Spleen (tissue), 11 donors: ENCODE measurements around the gene TAF15. TPM values are rescaled to one million over a fixed set of nuclear protein-coding genes. Genes with fewer than 3 reads are reported as not detected.

Experiments used
- DNase-seq: peaks from one replicate; pipeline ENCODE4 v3.0.0-alpha.2; 2020
- H3K27ac ChIP-seq, 8 donors: fragments of 200-600 bp; sonication (generic) in 7 of 8; 1 replicate in 4 of 8; 2 replicates in 4 of 8; pipeline versions ENCODE4 v1.5.0 to v1.8.0; 2016 to 2021; ENCODE audit warnings: inconsistent platforms in 4 of 8, mild to moderate bottlenecking in 4 of 8, moderate library complexity in 1 of 8
- H3K27me3 ChIP-seq, 7 donors: fragments of 200-600 bp; sonication (generic) in 6 of 7; replicated peaks in 1 of 7; 1 replicate in 4 of 7; 2 replicates in 3 of 7; pipeline versions ENCODE4 v1.5.0 to v1.8.0; 2016 to 2021; ENCODE audit warnings: inconsistent platforms in 3 of 7, mild to moderate bottlenecking in 1 of 7
- H3K36me3 ChIP-seq, 6 donors: fragments of 200-600 bp; sonication (generic) in 5 of 6; 1 replicate in 4 of 6; 2 replicates in 2 of 6; pipeline versions ENCODE4 v1.5.0 to v1.8.0; 2016 to 2021; ENCODE audit warnings: inconsistent platforms in 2 of 6
- H3K4me1 ChIP-seq, 6 donors: fragments of 200-600 bp; sonication (generic) in 5 of 6; 1 replicate in 3 of 6; 2 replicates in 3 of 6; pipeline versions ENCODE4 v1.5.0 to v1.8.0; 2016 to 2021; ENCODE audit warnings: inconsistent platforms in 3 of 6
- H3K4me3 ChIP-seq, 8 donors: fragments of 200-600 bp; sonication (generic) in 7 of 8; 1 replicate in 4 of 8; 2 replicates in 4 of 8; pipeline versions ENCODE4 v1.5.0 to v1.8.0; 2016 to 2021; ENCODE audit warnings: inconsistent platforms in 4 of 8, mild to moderate bottlenecking in 4 of 8, moderate library complexity in 2 of 8
- H3K9me3 ChIP-seq, 8 donors: fragments of 200-600 bp; sonication (generic) in 7 of 8; 1 replicate in 4 of 8; 2 replicates in 4 of 8; pipeline versions ENCODE4 v1.5.0 to v1.8.0; 2016 to 2021; ENCODE audit warnings: inconsistent platforms in 4 of 8
- POLR2A ChIP-seq, 3 donors: fragments of 450-650 bp; IDR thresholded peaks; one replicate each; pipeline ENCODE4 v1.5.1; 2017; ENCODE audit warnings: antibody characterized with exemption in 3 of 3, mild to moderate bottlenecking in 1 of 3
- POLR2AphosphoS5 ChIP-seq, 3 donors: sonication (generic); formaldehyde crosslinking; IDR thresholded peaks; one replicate each; pipeline ENCODE4 v1.5.1; 2017; ENCODE audit warnings: antibody characterized with exemption in 3 of 3
- WGBS, 5 donors: extraction: QIAGEN DNeasy Blood & Tissue Kit in 3 of 5; methylation state at CpG; one replicate each; pipeline versions ENCODE4 v1.1.5 to v1.1.7; 2013 to 2018; 5-methylcytosine and 5-hydroxymethylcytosine counted together
- intact Hi-C: fragments of 100-400 bp; cut with DNase I; formaldehyde crosslinking; loops from one replicate; pipeline ENCODE4 v1.15.0; 2023; ENCODE audit warnings: low total_unique reads
- polyA plus RNA-seq, 3 donors: library from polyadenylated mRNA; stranded (reverse); fragments of 200-250 nt; gene quantifications; one replicate each; pipeline ENCODE4 v1.2.1, GENCODE V29; 2013
- total RNA-seq, 7 donors: library from RNA; depleted of rRNA in 3 of 7; stranded (reverse); fragments of >200 nt in 3 of 7; fragmentation: NEBNext Ultra II Directional in 4 of 7; extraction: Animal tissue kit (Norgen Biotek cat#: 25700) in 4 of 7; gene quantifications; one replicate each; pipeline versions ENCODE4 v1.1.0 to v1.2.1, GENCODE V29; 2016 to 2021
- TF ChIP-seq, protein P1 (sequence below), 11 experiments: fragments of 200-600 bp in 7 of 11; fragments of 450-650 bp in 4 of 11; sonication (generic) in 4 of 11; IDR thresholded peaks in 8 of 11; conservative IDR thresholded peaks in 3 of 11; 1 replicate in 7 of 11; 2 replicates in 4 of 11; pipeline versions ENCODE4 v1.4.0 to v1.8.0; 2016 to 2021; ENCODE audit warnings: antibody characterized with exemption in 11 of 11, inconsistent platforms in 4 of 11, mild to moderate bottlenecking in 1 of 11
- donor health status: healthy with polysubstance abuse.
- donor health status: DM: no; HTN: no; CAD: no; lungs with moderate emphysema.
- donor health status: DM: no; HTN: no; CAD: no.
- donor health status: Bipolar disorder and iron deficiency.
- donor health status: healthy.
- donor health status: DM: no; HTN: no; CAD: no.
- donor health status: DM: yes; HTN: yes; CAD: no.

Gene TAF15
- total and polyA plus RNA-seq, 10 donors = 55.9 to 184 (median 108) TPM

- Histone ChIP-seq H3K4me1 (peaks cover 10 to 27% (median 17%) of the 10 kb centered on the region in 6 donors), H3K27me3 (peaks cover 0 to 55% (median 27%) of the 10 kb centered on the region in 7 donors), H3K4me3 (no peak overlapping the region), H3K27ac (no peak overlapping the region), H3K9me3 (no peaks in the 10 kb centered on the region), H3K36me3 (no peaks in the 10 kb centered on the region)
- TF ChIP-seq POLR2AphosphoS5 (IDR thresholded peaks at IDR 0.05) (no peak), POLR2A (IDR thresholded peaks at IDR 0.05) (no peak)
- TF ChIP-seq, protein P1, sequence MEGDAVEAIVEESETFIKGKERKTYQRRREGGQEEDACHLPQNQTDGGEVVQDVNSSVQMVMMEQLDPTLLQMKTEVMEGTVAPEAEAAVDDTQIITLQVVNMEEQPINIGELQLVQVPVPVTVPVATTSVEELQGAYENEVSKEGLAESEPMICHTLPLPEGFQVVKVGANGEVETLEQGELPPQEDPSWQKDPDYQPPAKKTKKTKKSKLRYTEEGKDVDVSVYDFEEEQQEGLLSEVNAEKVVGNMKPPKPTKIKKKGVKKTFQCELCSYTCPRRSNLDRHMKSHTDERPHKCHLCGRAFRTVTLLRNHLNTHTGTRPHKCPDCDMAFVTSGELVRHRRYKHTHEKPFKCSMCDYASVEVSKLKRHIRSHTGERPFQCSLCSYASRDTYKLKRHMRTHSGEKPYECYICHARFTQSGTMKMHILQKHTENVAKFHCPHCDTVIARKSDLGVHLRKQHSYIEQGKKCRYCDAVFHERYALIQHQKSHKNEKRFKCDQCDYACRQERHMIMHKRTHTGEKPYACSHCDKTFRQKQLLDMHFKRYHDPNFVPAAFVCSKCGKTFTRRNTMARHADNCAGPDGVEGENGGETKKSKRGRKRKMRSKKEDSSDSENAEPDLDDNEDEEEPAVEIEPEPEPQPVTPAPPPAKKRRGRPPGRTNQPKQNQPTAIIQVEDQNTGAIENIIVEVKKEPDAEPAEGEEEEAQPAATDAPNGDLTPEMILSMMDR (IDR thresholded peaks at IDR 0.05 in 8 of 11, conservative IDR thresholded peaks at IDR 0.05 in 3 of 11) = no peak
- 69 to 84% (median 78%) methylated on average over 9 of the region's 9 CpGs for WGBS, 5 donors
- intact Hi-C loops = no loop called here
- DNase-seq = no peak
These were observed 17.5 kb upstream of the TAF15 start for GRCh38 chr17:35791681-35792350.

DNA sequence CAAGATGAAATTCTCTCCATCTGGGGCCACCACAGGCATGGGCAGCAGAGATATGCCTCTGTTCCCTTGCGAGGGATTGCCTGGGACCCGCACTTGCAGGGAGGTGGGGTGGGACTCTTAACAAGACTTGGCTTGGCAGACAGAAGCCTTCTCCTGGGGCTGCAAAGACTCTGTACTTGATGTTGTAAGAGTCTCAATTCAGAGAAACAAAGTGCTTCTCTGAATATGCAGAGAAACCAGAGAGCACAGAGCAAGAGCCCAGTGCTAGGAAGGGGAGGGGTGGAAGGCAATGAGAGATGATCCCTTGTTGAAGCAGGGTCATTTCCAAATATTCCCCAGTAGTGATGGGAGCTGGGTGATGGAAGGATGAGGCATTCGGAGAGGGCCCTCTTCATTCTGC is 16.0 kb upstream of the TAF15 start:
- WGBS, 5 donors = 84 to 93% (median 88%) methylated on average over 3 of the region's 3 CpGs
- Histone ChIP-seq H3K9me3 (no peaks in the 10 kb centered on the region), H3K4me3 (no peak overlapping the region), H3K27me3 (peaks cover 0 to 67% (median 27%) of the 10 kb centered on the region in 7 donors), H3K36me3 (no peaks in the 10 kb centered on the region), H3K4me1 (peaks cover 10 to 21% (median 17%) of the 10 kb centered on the region in 6 donors), H3K27ac (no peak overlapping the region)
- no peak for DNase-seq
- TF ChIP-seq POLR2A (IDR thresholded peaks at IDR 0.05) (no peak), POLR2AphosphoS5 (IDR thresholded peaks at IDR 0.05) (no peak)
- TF ChIP-seq, protein P1 (IDR thresholded peaks at IDR 0.05 in 8 of 11, conservative IDR thresholded peaks at IDR 0.05 in 3 of 11) = no peak
- intact Hi-C loops = no loop called here

DNA sequence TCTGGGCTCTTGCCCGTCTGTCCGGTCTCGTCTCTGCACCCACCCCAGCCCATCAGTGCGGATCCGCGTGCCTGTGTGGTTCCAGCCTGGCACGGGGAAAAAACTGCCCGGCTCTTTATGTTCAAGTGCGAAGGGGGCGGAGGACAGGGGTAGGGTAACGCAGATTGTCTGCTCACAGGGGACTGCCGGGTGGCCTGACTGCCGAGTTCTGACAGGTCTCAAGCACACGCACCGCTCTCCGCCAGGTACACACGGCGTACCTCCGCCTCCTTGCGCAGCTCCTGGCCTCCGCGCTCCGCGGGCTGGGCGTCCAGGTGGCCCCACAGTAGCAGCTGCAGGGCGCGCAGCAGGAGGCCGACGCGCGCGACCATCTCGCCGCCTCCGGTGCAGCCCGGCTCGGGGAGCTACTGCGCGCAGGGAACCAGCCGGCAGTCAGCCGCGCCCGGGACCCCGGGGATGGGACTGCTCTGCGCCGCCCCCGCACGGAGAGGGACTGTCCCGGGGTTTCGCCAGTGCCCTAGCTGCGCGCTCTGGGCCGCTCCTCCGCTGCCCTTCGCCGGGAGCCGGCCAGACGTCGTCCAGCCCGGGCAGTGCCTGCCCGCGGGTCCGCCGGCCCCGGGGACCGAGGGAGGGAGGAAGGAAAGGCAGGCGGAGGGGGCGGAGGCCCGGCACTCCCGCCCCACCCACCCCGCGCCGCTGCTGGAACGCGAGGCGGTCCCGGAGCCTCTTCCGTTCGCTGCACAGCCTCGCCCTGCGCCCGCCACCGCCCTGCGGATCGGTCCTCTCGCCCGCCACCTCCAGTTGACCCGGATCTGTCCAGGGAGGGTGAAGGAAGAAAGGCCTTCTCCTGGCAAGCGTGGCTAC is 14.0 kb upstream of the TAF15 start, which contains the start of gene MMP28:
Gene MMP28, minus strand, starts transcription at position 635 of the 864 bp plus-strand sequence. Its CDS starts 264 bp downstream, at position 371.
- 0 to 3% (median 1%) methylated on average over 39 to 89 of the region's 89 CpGs for WGBS, 5 donors
- Histone ChIP-seq H3K4me1 (peaks cover 13 to 33% (median 27%) of the 10 kb centered on the region in 6 donors), H3K9me3 (no peaks in the 10 kb centered on the region), H3K27ac (peak within 1 kb of the TSS in 2 of 8 donors; percentile 23 to 28), H3K27me3 (peaks cover 0 to 67% (median 27%) of the 10 kb centered on the region in 7 donors), H3K4me3 (peak within 1 kb of the TSS; percentile 51 to 83 (median 60)), H3K36me3 (no peaks in the 10 kb centered on the region)
- DNase-seq = peak; percentile 82
- TF ChIP-seq, protein P1 (IDR thresholded peaks at IDR 0.05 in 8 of 11, conservative IDR thresholded peaks at IDR 0.05 in 3 of 11) = no peak
- TF ChIP-seq POLR2A (IDR thresholded peaks at IDR 0.05) (no peak), POLR2AphosphoS5 (IDR thresholded peaks at IDR 0.05) (peak; percentile 10 to 68 (median 51))
- intact Hi-C loops = no loop called here
